ENCODE results near the gene RIBC2.

DNA sequence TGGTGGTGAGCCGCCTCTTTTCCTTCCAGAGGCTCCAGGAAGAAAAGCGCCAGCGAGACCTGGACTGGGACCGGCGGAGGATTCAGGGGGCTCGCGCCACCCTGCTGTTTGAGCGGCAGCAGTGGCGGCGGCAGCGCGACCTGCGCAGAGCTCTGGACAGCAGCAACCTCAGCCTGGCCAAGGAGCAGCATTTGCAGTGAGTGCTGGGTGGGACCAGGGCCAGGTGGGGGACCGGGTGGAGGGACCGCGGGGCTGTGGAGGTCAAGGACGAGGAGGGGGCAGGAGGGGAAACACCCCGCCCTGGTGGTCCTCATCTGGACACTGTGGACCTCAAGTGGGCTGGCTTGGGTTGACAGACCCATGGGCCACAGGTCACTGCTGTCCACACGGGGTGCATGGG, 17.4 kb downstream of the RIBC2 start:
- no peak for TF ChIP-seq POLR2A (IDR thresholded peaks at IDR 0.05; ENCODE audit: low read depth, low read length)
- TF ChIP-seq, protein P1, sequence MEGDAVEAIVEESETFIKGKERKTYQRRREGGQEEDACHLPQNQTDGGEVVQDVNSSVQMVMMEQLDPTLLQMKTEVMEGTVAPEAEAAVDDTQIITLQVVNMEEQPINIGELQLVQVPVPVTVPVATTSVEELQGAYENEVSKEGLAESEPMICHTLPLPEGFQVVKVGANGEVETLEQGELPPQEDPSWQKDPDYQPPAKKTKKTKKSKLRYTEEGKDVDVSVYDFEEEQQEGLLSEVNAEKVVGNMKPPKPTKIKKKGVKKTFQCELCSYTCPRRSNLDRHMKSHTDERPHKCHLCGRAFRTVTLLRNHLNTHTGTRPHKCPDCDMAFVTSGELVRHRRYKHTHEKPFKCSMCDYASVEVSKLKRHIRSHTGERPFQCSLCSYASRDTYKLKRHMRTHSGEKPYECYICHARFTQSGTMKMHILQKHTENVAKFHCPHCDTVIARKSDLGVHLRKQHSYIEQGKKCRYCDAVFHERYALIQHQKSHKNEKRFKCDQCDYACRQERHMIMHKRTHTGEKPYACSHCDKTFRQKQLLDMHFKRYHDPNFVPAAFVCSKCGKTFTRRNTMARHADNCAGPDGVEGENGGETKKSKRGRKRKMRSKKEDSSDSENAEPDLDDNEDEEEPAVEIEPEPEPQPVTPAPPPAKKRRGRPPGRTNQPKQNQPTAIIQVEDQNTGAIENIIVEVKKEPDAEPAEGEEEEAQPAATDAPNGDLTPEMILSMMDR (conservative IDR thresholded peaks at IDR 0.05; ENCODE audit: low read depth, low read length): no peak
- no peak for TF ChIP-seq RFX5 (IDR thresholded peaks at IDR 0.05; ENCODE audit: low read depth, low read length)
- TF ChIP-seq MAZ (IDR thresholded peaks at IDR 0.05; ENCODE audit: borderline replicate concordance, low read depth, low read length): no peak
- TF ChIP-seq RCOR1 (IDR thresholded peaks at IDR 0.05; ENCODE audit: insufficient replicate concordance, low read length): no peak
- no peak for TF ChIP-seq MXI1 (IDR thresholded peaks at IDR 0.05; ENCODE audit: borderline replicate concordance, low read depth, low read length)

All from IMR-90 (cell line).